Measurements from ENCODE around the gene ZNF593. TPM values are rescaled to one million over a fixed set of nuclear protein-coding genes. Genes with fewer than 3 reads are reported as not detected.
A peak's percentile ranks its signal among the peaks of the same experiment; 100 is the strongest.

The ZNF593 gene
- total and polyA plus RNA-seq, 2 of the 13 experiments (the other 11 are each of a cell fraction or from before 2014, with no cell fraction given): 37.3 to 55.8 TPM

- TF ChIP-seq ZC3H13 (CRISPR knock-in tag; IDR thresholded peaks at IDR 0.05) (no peak), GABPA (IDR thresholded peaks at IDR 0.05; ENCODE audit: low read depth, low read length) (peak; percentile 49), GABPA (CRISPR knock-in tag; IDR thresholded peaks at IDR 0.05; ENCODE audit: low read depth) (peak; percentile 86), ZBTB10 (CRISPR knock-in tag; IDR thresholded peaks at IDR 0.05; ENCODE audit: borderline replicate concordance) (no peak), ZNF614 (CRISPR knock-in tag; IDR thresholded peaks at IDR 0.05; ENCODE audit: borderline replicate concordance) (peak; percentile 34; the same call in 1 of the 2 replicates), HDAC1 (CRISPR knock-in tag; IDR thresholded peaks at IDR 0.05) (peak; percentile 39), ZNF670 (CRISPR knock-in tag; IDR thresholded peaks at IDR 0.05; ENCODE audit: borderline replicate concordance) (0 out of 2 replicates have a peak, but pooled peaks have one; percentile 55), PPARG (CRISPR knock-in tag; conservative IDR thresholded peaks at IDR 0.05) (no peak), THRA (CRISPR knock-in tag; IDR thresholded peaks at IDR 0.05; ENCODE audit: borderline replicate concordance) (no peak), ZNF574 (CRISPR knock-in tag; IDR thresholded peaks at IDR 0.05) (peak; percentile 14), ZFX (CRISPR knock-in tag; IDR thresholded peaks at IDR 0.05; ENCODE audit: low read depth) (peak; percentile 65), ZMAT3 (CRISPR knock-in tag; conservative IDR thresholded peaks at IDR 0.05) (0 out of 2 replicates have a peak, but pooled peaks have one; percentile 60), FOXA3 (CRISPR knock-in tag; IDR thresholded peaks at IDR 0.05) (peak; percentile 12; the same call in 1 of the 2 replicates), HNRNPL (IDR thresholded peaks at IDR 0.05; ENCODE audit: low read depth, low read length) (peak; percentile 93), DR1 (CRISPR knock-in tag; IDR thresholded peaks at IDR 0.05) (0 out of 2 replicates have a peak, but pooled peaks have one; percentile 48), CSRNP2 (CRISPR knock-in tag; conservative IDR thresholded peaks at IDR 0.05; ENCODE audit: low read depth) (no peak), ZNF597 (CRISPR knock-in tag; IDR thresholded peaks at IDR 0.05) (no peak), ZNF501 (CRISPR knock-in tag; IDR thresholded peaks at IDR 0.05) (peak; percentile 65)
Measured at GRCh38 chr1:26177182-26177684, 7.5 kb downstream of the ZNF593 start, which contains the start of gene CNKSR1 (continued).
